Urothelium cell line (cell line): ENCODE data around the gene HDAC4.
"Not testable (repeated sequence)": the region's sequence is repeated elsewhere in the genome, so short reads cannot be mapped to it uniquely, and the experiment has no call there.

Source experiments
- DNase-seq: peaks from one replicate; pipeline ENCODE4 v3.0.0; 2011; ENCODE audit warnings: low spot score, mixed read lengths
- FAIRE-seq: peaks from 2 replicates; lab custom pipeline; 2011; peaks lifted over from hg19 to GRCh38; lab: Jason Lieb, UNC

HDAC4 gene

GRCh38 chr2:239181074-239181902 lies 219.5 kb downstream of the HDAC4 start:
- no peak for DNase-seq
- no peak for FAIRE-seq

- FAIRE-seq (no peak), DNase-seq (no peak)
Measured at GRCh38 chr2:239180526-239181073, 220.2 kb downstream of the HDAC4 start.

GRCh38 chr2:239179851-239180371 lies 220.9 kb downstream of the HDAC4 start:
- no peak for FAIRE-seq
- no peak for DNase-seq

GRCh38 chr2:239178954-239179353 lies 221.9 kb downstream of the HDAC4 start:
- DNase-seq (no peak), FAIRE-seq (no peak)

GRCh38 chr2:239178484-239178883 lies 222.3 kb downstream of the HDAC4 start:
- FAIRE-seq (no peak), DNase-seq (no peak)

- no peak for FAIRE-seq
- no peak for DNase-seq
Measured at GRCh38 chr2:239177908-239178307, 222.9 kb downstream of the HDAC4 start.

- FAIRE-seq (no peak), DNase-seq (no peak)
Measured at GRCh38 chr2:239177325-239177724, 223.5 kb downstream of the HDAC4 start.

GRCh38 chr2:239176138-239176803 lies 224.5 kb downstream of the HDAC4 start:
- not testable (repeated sequence) for DNase-seq, FAIRE-seq

GRCh38 chr2:239175181-239175580 lies 225.6 kb downstream of the HDAC4 start:
- FAIRE-seq: no peak
- DNase-seq: no peak

- no peak for DNase-seq
- no peak for FAIRE-seq
Measured at GRCh38 chr2:239173301-239173700, 227.5 kb downstream of the HDAC4 start.

- no peak for DNase-seq
- FAIRE-seq: no peak
Measured at GRCh38 chr2:239171643-239172042, 229.2 kb downstream of the HDAC4 start.

- no peak for FAIRE-seq
- no peak for DNase-seq
Measured at GRCh38 chr2:239169311-239170048, 231.3 kb downstream of the HDAC4 start.

- FAIRE-seq: no peak
- DNase-seq: no peak
Measured at GRCh38 chr2:239168575-239168974, 232.2 kb downstream of the HDAC4 start.

- FAIRE-seq (no peak), DNase-seq (no peak)
Measured at GRCh38 chr2:239167766-239168444, 232.9 kb downstream of the HDAC4 start.

- FAIRE-seq: no peak
- no peak for DNase-seq
Measured at GRCh38 chr2:239167011-239167673, 233.7 kb downstream of the HDAC4 start.

GRCh38 chr2:239166201-239166834 lies 234.5 kb downstream of the HDAC4 start:
- FAIRE-seq: no peak
- no peak for DNase-seq

- FAIRE-seq (no peak), DNase-seq (no peak)
Measured at GRCh38 chr2:239165206-239165831, 235.5 kb downstream of the HDAC4 start.

GRCh38 chr2:239164335-239164871 lies 236.4 kb downstream of the HDAC4 start:
- peak; percentile 27 for FAIRE-seq
- no peak for DNase-seq
